ENCODE data around the gene RET. TPM values are rescaled to one million over a fixed set of nuclear protein-coding genes. Genes with fewer than 3 reads are reported as not detected.
A peak's percentile ranks its signal among the peaks of the same experiment; 100 is the strongest.

The RET gene
- total RNA-seq, 1 donor from 2014 or later: 1.1 TPM

- Histone ChIP-seq H3K4me3 (ENCODE audit: insufficient read depth, low read depth, low read length) (no peak overlapping the region), H2AFZ (ENCODE audit: low read depth, low read length) (no peak overlapping the region), H3K4me2 (ENCODE audit: low read length) (no peak overlapping the region), H3K4me1 (ENCODE audit: insufficient read depth, low read length) (no peaks in the 10 kb centered on the region), H3K79me2 (ENCODE audit: insufficient read depth, low read length) (peaks cover 95% of the 10 kb centered on the region), H3K9me3 (ENCODE audit: insufficient read depth, low read depth, low read length) (no peaks in the 10 kb centered on the region), H3K27ac (ENCODE audit: low read depth, low read length) (no peak overlapping the region), H3K27me3 (ENCODE audit: insufficient read depth, low read length) (no peaks in the 10 kb centered on the region), H3K36me3 (ENCODE audit: insufficient read depth, low read length) (no peaks in the 10 kb centered on the region), H3K9ac (ENCODE audit: low read length) (no peak overlapping the region), H4K20me1 (ENCODE audit: insufficient read depth, low read length) (peaks cover 64% of the 10 kb centered on the region)
- no peak for TF ChIP-seq CTCF (IDR thresholded peaks at IDR 0.05; ENCODE audit: insufficient read depth, low read depth, low read length)
- no peak for TF ChIP-seq EZH2 (IDR thresholded peaks at IDR 0.05; ENCODE audit: insufficient read depth, low read length)
- no peaks in the 10 kb centered on the region for H3K36me3 Mint-ChIP-seq (ENCODE audit: low read depth, unreplicated experiment)
- peaks cover 11% of the 10 kb centered on the region for H3K4me1 Mint-ChIP-seq (ENCODE audit: low read depth, unreplicated experiment)
- no peak overlapping the region for H3K4me3 Mint-ChIP-seq (ENCODE audit: unreplicated experiment)
- no peaks in the 10 kb centered on the region for H3K27me3 Mint-ChIP-seq (ENCODE audit: low read depth, unreplicated experiment)
- FAIRE-seq: no peak
- H3K9me3 Mint-ChIP-seq (ENCODE audit: unreplicated experiment): no peaks in the 10 kb centered on the region
- H3K27ac Mint-ChIP-seq (ENCODE audit: unreplicated experiment): no peak overlapping the region
- no peak for DNase-seq (ENCODE audit: low read depth)
Measured at GRCh38 chr10:43153901-43154300, 77.0 kb downstream of the RET start.

- no peaks in the 10 kb centered on the region for H3K9me3 ChIP-seq (ENCODE audit: insufficient read depth, low read depth, low read length)
- H3K9ac ChIP-seq (ENCODE audit: low read length): no peak overlapping the region
- no peak overlapping the region for H2AFZ ChIP-seq (ENCODE audit: low read depth, low read length)
- no peak for TF ChIP-seq CTCF (IDR thresholded peaks at IDR 0.05; ENCODE audit: insufficient read depth, low read depth, low read length)
- TF ChIP-seq EZH2 (IDR thresholded peaks at IDR 0.05; ENCODE audit: insufficient read depth, low read length): no peak
- H3K27ac ChIP-seq (ENCODE audit: low read depth, low read length): no peak overlapping the region
- no peak for FAIRE-seq
- H3K4me3 Mint-ChIP-seq (ENCODE audit: unreplicated experiment): no peak overlapping the region
- H3K27me3 Mint-ChIP-seq (ENCODE audit: low read depth, unreplicated experiment): no peaks in the 10 kb centered on the region
- H3K79me2 ChIP-seq (ENCODE audit: insufficient read depth, low read length): peaks cover 83% of the 10 kb centered on the region
- H3K27ac Mint-ChIP-seq (ENCODE audit: unreplicated experiment): no peak overlapping the region
- H3K27me3 ChIP-seq (ENCODE audit: insufficient read depth, low read length): no peaks in the 10 kb centered on the region
- H3K4me3 ChIP-seq (ENCODE audit: insufficient read depth, low read depth, low read length): no peak overlapping the region
- H3K36me3 Mint-ChIP-seq (ENCODE audit: low read depth, unreplicated experiment): no peaks in the 10 kb centered on the region
- no peak for DNase-seq (ENCODE audit: low read depth)
- H4K20me1 ChIP-seq (ENCODE audit: insufficient read depth, low read length): peaks cover 58% of the 10 kb centered on the region
- no peak overlapping the region for H3K4me2 ChIP-seq (ENCODE audit: low read length)
- no peaks in the 10 kb centered on the region for H3K36me3 ChIP-seq (ENCODE audit: insufficient read depth, low read length)
- peaks cover 5% of the 10 kb centered on the region for H3K4me1 ChIP-seq (ENCODE audit: insufficient read depth, low read length)
- no peaks in the 10 kb centered on the region for H3K9me3 Mint-ChIP-seq (ENCODE audit: unreplicated experiment)
- peaks cover 12% of the 10 kb centered on the region for H3K4me1 Mint-ChIP-seq (ENCODE audit: low read depth, unreplicated experiment)
Measured at GRCh38 chr10:43155221-43155620, 78.4 kb downstream of the RET start.

- Mint-ChIP-seq H3K36me3 (ENCODE audit: low read depth, unreplicated experiment) (no peaks in the 10 kb centered on the region), H3K4me3 (ENCODE audit: unreplicated experiment) (no peak overlapping the region), H3K27me3 (ENCODE audit: low read depth, unreplicated experiment) (no peaks in the 10 kb centered on the region), H3K27ac (ENCODE audit: unreplicated experiment) (no peak overlapping the region), H3K9me3 (ENCODE audit: unreplicated experiment) (no peaks in the 10 kb centered on the region), H3K4me1 (ENCODE audit: low read depth, unreplicated experiment) (peaks cover 15% of the 10 kb centered on the region)
- no peak for TF ChIP-seq EZH2 (IDR thresholded peaks at IDR 0.05; ENCODE audit: insufficient read depth, low read length)
- TF ChIP-seq CTCF (IDR thresholded peaks at IDR 0.05; ENCODE audit: insufficient read depth, low read depth, low read length): no peak
- no peaks in the 10 kb centered on the region for H3K36me3 ChIP-seq (ENCODE audit: insufficient read depth, low read length)
- H4K20me1 ChIP-seq (ENCODE audit: insufficient read depth, low read length): peaks cover 54% of the 10 kb centered on the region
- H2AFZ ChIP-seq (ENCODE audit: low read depth, low read length): no peak overlapping the region
- peaks cover 10% of the 10 kb centered on the region for H3K4me1 ChIP-seq (ENCODE audit: insufficient read depth, low read length)
- no peaks in the 10 kb centered on the region for H3K9me3 ChIP-seq (ENCODE audit: insufficient read depth, low read depth, low read length)
- no peak overlapping the region for H3K9ac ChIP-seq (ENCODE audit: low read length)
- FAIRE-seq: peak; percentile 77
- H3K4me2 ChIP-seq (ENCODE audit: low read length): no peak overlapping the region
- peaks cover 79% of the 10 kb centered on the region for H3K79me2 ChIP-seq (ENCODE audit: insufficient read depth, low read length)
- no peak for DNase-seq (ENCODE audit: low read depth)
- H3K4me3 ChIP-seq (ENCODE audit: insufficient read depth, low read depth, low read length): no peak overlapping the region
- H3K27me3 ChIP-seq (ENCODE audit: insufficient read depth, low read length): no peaks in the 10 kb centered on the region
- no peak overlapping the region for H3K27ac ChIP-seq (ENCODE audit: low read depth, low read length)
Measured at GRCh38 chr10:43155741-43156140, 78.9 kb downstream of the RET start.
